ENCODE results near the gene GPC6.

DNA sequence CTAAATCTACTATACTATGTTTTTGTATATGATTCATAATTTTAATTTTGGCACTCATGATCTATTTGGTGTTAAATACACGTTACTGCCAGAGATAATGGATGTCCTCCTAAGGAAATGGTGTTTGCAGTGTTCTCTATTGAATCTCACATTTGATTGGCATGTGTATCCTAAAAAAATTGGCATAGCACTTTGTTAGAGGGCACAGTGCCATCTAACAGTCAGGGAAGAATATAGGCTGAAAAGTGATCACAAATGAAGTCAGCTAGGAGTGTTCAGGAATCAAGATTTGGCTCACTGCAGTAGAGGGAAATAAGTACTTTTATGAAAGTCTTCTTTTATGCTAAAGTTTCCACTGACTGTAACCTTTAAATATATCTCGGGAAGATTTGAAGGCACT, 624.6 kb downstream of the GPC6 start:
- TF ChIP-seq CBX8 (IDR thresholded peaks at IDR 0.05) (no peak), POLR2A (IDR thresholded peaks at IDR 0.05; ENCODE audit: low read length) (no peak), HEYL (CRISPR knock-in tag; IDR thresholded peaks at IDR 0.05) (no peak), RCOR1 (IDR thresholded peaks at IDR 0.05; ENCODE audit: low read depth, low read length) (no peak), RNF2 (IDR thresholded peaks at IDR 0.05; ENCODE audit: borderline replicate concordance, low read depth) (no peak), REST (IDR thresholded peaks at IDR 0.05) (no peak), EP300 (IDR thresholded peaks at IDR 0.05) (no peak), MAX (IDR thresholded peaks at IDR 0.05) (no peak), MAFK (IDR thresholded peaks at IDR 0.05; ENCODE audit: partially characterized antibody) (no peak), NFE2L2 (conservative IDR thresholded peaks at IDR 0.05; ENCODE audit: low read length) (no peak)
- TF ChIP-seq, protein P1, sequence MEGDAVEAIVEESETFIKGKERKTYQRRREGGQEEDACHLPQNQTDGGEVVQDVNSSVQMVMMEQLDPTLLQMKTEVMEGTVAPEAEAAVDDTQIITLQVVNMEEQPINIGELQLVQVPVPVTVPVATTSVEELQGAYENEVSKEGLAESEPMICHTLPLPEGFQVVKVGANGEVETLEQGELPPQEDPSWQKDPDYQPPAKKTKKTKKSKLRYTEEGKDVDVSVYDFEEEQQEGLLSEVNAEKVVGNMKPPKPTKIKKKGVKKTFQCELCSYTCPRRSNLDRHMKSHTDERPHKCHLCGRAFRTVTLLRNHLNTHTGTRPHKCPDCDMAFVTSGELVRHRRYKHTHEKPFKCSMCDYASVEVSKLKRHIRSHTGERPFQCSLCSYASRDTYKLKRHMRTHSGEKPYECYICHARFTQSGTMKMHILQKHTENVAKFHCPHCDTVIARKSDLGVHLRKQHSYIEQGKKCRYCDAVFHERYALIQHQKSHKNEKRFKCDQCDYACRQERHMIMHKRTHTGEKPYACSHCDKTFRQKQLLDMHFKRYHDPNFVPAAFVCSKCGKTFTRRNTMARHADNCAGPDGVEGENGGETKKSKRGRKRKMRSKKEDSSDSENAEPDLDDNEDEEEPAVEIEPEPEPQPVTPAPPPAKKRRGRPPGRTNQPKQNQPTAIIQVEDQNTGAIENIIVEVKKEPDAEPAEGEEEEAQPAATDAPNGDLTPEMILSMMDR (IDR thresholded peaks at IDR 0.05): no peak

Data from A549 (cell line).